Measurements from ENCODE around the gene COPS3. TPM values are rescaled to one million over a fixed set of nuclear protein-coding genes. Genes with fewer than 3 reads are reported as not detected.
"Not testable (repeated sequence)": the region's sequence is repeated elsewhere in the genome, so short reads cannot be mapped to it uniquely, and the experiment has no call there.

COPS3 gene
- total and polyA plus RNA-seq, 9 donors = 38.1 to 68.8 (median 49.9) TPM

DNA sequence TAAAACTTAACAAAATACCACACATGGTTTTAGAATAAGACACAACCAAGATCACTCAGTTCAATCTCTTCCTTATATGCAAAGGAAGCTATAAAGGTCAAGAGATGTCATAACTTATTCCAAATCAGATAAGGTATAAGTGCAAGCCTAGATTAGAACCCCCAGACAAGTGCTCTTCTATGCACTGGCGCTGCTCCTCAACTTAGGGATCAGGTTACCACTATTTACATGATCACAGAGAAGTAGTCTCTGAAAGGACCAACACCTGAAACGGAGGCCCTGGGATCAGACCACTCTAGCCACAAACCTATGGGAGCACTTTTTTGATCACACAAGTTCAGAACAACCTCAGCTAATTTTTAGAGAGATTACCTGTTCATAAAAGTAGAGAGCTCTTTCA lies 16.6 kb downstream of the COPS3 start:
- Histone ChIP-seq H3K4me3 (no peak overlapping the region), H3K36me3 (no peaks in the 10 kb centered on the region), H3K9me3 (no peaks in the 10 kb centered on the region), H3K27ac (no peak overlapping the region), H3K27me3 (no peaks in the 10 kb centered on the region), H3K4me1 (ENCODE audit: insufficient read depth) (no peaks in the 10 kb centered on the region)
- DNase-seq = no peak
- intact Hi-C loops (cut with DNase I) = no loop called here
- TF ChIP-seq POLR2A (IDR thresholded peaks at IDR 0.05) = no peak
- TF ChIP-seq, protein P1, sequence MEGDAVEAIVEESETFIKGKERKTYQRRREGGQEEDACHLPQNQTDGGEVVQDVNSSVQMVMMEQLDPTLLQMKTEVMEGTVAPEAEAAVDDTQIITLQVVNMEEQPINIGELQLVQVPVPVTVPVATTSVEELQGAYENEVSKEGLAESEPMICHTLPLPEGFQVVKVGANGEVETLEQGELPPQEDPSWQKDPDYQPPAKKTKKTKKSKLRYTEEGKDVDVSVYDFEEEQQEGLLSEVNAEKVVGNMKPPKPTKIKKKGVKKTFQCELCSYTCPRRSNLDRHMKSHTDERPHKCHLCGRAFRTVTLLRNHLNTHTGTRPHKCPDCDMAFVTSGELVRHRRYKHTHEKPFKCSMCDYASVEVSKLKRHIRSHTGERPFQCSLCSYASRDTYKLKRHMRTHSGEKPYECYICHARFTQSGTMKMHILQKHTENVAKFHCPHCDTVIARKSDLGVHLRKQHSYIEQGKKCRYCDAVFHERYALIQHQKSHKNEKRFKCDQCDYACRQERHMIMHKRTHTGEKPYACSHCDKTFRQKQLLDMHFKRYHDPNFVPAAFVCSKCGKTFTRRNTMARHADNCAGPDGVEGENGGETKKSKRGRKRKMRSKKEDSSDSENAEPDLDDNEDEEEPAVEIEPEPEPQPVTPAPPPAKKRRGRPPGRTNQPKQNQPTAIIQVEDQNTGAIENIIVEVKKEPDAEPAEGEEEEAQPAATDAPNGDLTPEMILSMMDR (IDR thresholded peaks at IDR 0.05) = no peak
- TF ChIP-seq EP300 (IDR thresholded peaks at IDR 0.05) = no peak
- WGBS, 3 donors = 81 to 94% (median 86%) methylated on average over 2 of the region's 2 CpGs

DNA sequence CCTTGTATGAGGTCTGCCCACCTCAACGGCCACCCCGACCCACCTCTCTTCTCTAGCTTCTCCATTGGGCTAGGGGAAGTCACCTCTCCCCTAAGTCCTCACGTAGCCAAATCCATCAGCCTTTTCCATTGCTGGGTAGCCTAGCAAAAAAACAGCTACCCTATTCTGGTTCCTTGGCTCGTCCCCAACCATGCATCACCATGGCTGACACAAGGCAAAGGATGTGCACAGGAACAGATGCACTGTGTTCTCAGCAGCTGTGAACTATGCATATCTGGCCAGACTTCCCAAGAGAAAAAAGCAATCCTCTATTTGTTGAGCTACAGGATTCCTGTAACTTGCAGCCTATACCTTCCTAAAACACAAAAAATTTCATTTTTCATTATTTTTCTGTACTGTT lies 22.0 kb downstream of the COPS3 start:
- 90 to 93% (median 92%) methylated on average over 4 of the region's 4 CpGs for WGBS, 3 donors
- Histone ChIP-seq H3K27ac (no peak overlapping the region), H3K36me3 (no peaks in the 10 kb centered on the region), H3K9me3 (no peaks in the 10 kb centered on the region), H3K4me1 (ENCODE audit: insufficient read depth) (no peaks in the 10 kb centered on the region), H3K4me3 (no peak overlapping the region), H3K27me3 (no peaks in the 10 kb centered on the region)
- TF ChIP-seq EP300 (IDR thresholded peaks at IDR 0.05) = no peak
- TF ChIP-seq, protein P1 (IDR thresholded peaks at IDR 0.05) = no peak
- DNase-seq = no peak
- intact Hi-C loops (cut with DNase I) = no loop called here

DNA sequence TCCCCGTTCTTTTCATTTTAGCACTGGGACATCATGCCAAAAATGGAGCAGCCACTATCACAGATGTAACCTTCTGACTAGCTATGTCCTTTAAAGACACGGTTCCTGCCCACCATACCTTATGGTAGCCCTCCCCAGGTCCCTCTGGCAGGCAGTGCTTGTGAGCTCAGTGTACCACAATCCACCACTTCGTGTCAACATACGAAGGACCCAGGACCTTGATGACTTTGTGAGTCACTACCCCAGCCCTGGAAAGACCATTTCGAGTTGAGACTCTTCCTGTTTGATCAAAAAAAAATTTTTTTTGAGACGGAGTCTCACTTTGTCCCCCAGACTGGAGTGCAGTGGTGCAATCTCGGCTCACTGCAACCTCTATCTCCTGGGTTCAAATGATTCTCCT lies 23.0 kb downstream of the COPS3 start:
- 89 to 91% (median 90%) methylated on average over 7 of the region's 7 CpGs for WGBS, 3 donors
- Histone ChIP-seq H3K36me3 (no peaks in the 10 kb centered on the region), H3K27ac (no peak overlapping the region), H3K9me3 (no peaks in the 10 kb centered on the region), H3K4me1 (ENCODE audit: insufficient read depth) (no peaks in the 10 kb centered on the region), H3K4me3 (no peak overlapping the region), H3K27me3 (no peaks in the 10 kb centered on the region)
- no peak for TF ChIP-seq EP300 (IDR thresholded peaks at IDR 0.05)
- TF ChIP-seq POLR2A (IDR thresholded peaks at IDR 0.05) = no peak
- intact Hi-C loops (cut with DNase I) = no loop called here
- no peak for DNase-seq

DNA sequence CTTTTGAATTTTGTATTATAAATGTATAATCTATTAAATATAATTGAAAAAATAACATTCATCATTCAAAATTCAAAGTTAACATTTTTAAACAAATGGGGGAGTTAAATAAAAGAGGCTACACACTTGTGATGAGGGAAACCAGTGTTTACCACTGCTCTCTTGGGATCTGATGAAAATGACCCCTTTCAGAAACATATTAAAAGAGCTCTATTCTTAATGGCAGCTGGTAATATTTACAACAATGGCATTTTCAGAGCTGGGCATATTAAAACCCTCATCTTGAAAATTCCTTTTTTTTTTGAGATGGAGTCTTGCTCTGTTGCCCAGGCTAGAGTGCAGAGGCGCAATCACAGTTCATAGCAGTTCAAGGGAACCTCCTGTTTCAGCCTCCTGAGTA lies 24.7 kb downstream of the COPS3 start:
- intact Hi-C loops (cut with DNase I) = no loop called here
- 93 to 100% (median 94%) methylated on average over 1 of the region's 1 CpG for WGBS, 3 donors
- Histone ChIP-seq H3K36me3 (no peaks in the 10 kb centered on the region), H3K27ac (no peak overlapping the region), H3K4me1 (ENCODE audit: insufficient read depth) (no peaks in the 10 kb centered on the region), H3K9me3 (no peaks in the 10 kb centered on the region), H3K4me3 (no peak overlapping the region), H3K27me3 (no peaks in the 10 kb centered on the region)
- no peak for TF ChIP-seq POLR2A (IDR thresholded peaks at IDR 0.05)
- TF ChIP-seq EP300 (IDR thresholded peaks at IDR 0.05) = no peak
- TF ChIP-seq, protein P1 (IDR thresholded peaks at IDR 0.05) = no peak
- DNase-seq = no peak

DNA sequence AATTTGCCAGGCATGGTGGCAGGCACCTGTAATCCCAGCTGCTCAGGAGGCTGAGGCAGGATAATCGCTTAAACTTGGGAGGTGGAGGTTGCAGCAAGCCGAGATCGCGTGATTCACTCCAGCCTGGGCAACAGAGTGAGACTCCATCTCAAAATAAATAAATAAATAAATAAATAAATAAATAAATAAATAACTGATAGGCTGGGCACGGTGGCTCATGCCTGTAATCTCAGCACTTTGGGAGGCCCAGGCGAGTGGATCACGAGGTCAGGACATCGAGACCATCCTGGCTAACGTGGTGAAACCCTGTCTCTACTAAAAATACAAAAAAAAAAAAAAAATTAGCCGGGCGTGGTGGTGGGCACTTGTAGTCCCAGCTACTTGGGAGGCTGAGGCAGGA lies 25.4 kb downstream of the COPS3 start:
- not testable (repeated sequence) for DNase-seq

DNA sequence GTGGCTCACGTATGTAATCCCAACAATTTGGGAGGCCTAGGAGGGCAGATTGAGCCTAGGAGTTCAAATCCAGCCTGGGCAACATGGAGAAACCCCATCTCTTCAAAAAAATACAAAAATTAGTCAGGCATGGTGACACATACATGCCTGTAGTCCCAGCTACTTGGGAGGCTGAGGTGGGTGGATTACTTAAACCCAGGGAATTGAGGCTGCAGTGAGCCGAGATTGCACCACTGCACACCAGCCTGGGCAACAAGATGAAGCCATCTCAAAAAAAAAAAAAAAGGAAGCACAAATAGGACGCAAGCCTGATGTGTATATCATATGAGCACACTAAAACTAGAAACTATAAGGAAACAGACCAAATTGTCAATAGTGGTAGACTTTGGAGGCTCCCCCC lies 27.0 kb downstream of the COPS3 start:
- DNase-seq = no peak
- intact Hi-C loops (cut with DNase I) = no loop called here
- Histone ChIP-seq H3K36me3 (no peaks in the 10 kb centered on the region), H3K4me3 (no peak overlapping the region), H3K4me1 (ENCODE audit: insufficient read depth) (no peaks in the 10 kb centered on the region), H3K9me3 (no peaks in the 10 kb centered on the region), H3K27ac (no peak overlapping the region), H3K27me3 (no peaks in the 10 kb centered on the region)
- WGBS, 3 donors = 74 to 87% (median 80%) methylated on average over 3 of the region's 3 CpGs
- TF ChIP-seq EP300 (IDR thresholded peaks at IDR 0.05) (no peak), POLR2A (IDR thresholded peaks at IDR 0.05) (no peak)
- TF ChIP-seq, protein P1 (IDR thresholded peaks at IDR 0.05) = no peak

More for the DNA sequence above, 25.4 kb downstream of the COPS3 start:
- intact Hi-C loops (cut with DNase I); H3K36me3 ChIP-seq; H3K4me3 ChIP-seq; H3K9me3 ChIP-seq; H3K4me1 ChIP-seq (ENCODE audit: insufficient read depth); H3K27me3 ChIP-seq; H3K27ac ChIP-seq: not testable (repeated sequence)
- 87 to 92% (median 91%) methylated on average over 11 of the region's 11 CpGs for WGBS, 3 donors

Measured in ovary (tissue), 9 donors.